SK-N-SH (cell line): ENCODE results near the gene ZC3H12C.

Experiments used
- FOXJ3 ChIP-seq: sonication (generic); formaldehyde crosslinking; IDR thresholded peaks from 2 replicates; pipeline ENCODE4 v1.5.1; 2020; ENCODE audit warnings: mild to moderate bottlenecking, missing genetic modification reagents
- POLR2AphosphoS5 ChIP-seq: IDR thresholded peaks from 2 replicates; pipeline ENCODE4 v1.6.1; 2012; ENCODE audit warnings: low read depth, low read length
- TF ChIP-seq, protein P1 (sequence below): fragments of 200-600 bp; sonication (generic); IDR thresholded peaks from 2 replicates; pipeline ENCODE4 v1.6.1; 2017; ENCODE audit warnings: antibody characterized with exemption, mild to moderate bottlenecking, moderate library complexity

DNA sequence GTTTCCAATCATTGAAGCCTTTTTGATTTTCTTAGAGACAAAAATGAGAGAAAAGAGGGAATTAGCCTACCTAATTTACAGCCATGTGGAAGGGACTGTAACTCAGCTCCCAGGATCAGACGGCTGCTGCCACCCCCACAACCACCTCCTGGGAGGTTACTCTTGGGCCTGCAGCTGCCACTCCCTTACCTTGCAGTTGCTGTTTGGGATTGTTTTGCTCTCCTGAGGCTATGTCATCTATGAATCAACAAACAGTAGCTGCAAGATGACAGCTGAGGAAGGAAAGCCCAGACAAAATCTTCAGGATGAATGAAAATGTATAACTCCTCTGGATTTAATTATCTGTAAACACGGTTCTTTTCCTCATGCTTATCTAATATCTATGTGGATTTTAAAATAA is 28.0 kb upstream of the ZC3H12C start:
- no peak for TF ChIP-seq POLR2AphosphoS5
- TF ChIP-seq, protein P1, sequence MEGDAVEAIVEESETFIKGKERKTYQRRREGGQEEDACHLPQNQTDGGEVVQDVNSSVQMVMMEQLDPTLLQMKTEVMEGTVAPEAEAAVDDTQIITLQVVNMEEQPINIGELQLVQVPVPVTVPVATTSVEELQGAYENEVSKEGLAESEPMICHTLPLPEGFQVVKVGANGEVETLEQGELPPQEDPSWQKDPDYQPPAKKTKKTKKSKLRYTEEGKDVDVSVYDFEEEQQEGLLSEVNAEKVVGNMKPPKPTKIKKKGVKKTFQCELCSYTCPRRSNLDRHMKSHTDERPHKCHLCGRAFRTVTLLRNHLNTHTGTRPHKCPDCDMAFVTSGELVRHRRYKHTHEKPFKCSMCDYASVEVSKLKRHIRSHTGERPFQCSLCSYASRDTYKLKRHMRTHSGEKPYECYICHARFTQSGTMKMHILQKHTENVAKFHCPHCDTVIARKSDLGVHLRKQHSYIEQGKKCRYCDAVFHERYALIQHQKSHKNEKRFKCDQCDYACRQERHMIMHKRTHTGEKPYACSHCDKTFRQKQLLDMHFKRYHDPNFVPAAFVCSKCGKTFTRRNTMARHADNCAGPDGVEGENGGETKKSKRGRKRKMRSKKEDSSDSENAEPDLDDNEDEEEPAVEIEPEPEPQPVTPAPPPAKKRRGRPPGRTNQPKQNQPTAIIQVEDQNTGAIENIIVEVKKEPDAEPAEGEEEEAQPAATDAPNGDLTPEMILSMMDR = no peak
- no peak for TF ChIP-seq FOXJ3 (CRISPR knock-in tag)
